Measurements from ENCODE around the gene NKG7.

GRCh38 chr19:51324167-51324481 is 48.3 kb downstream of the NKG7 start:
- TF ChIP-seq CTCF (IDR thresholded peaks at IDR 0.05) (no peak), POLR2A (IDR thresholded peaks at IDR 0.05) (no peak)

Measured in lower leg skin (tissue), 3 donors.